GM19324 (cell line): ENCODE measurements around the gene UBIAD1.
A peak's percentile ranks its signal among the peaks of the same experiment; 100 is the strongest.
"Not testable (repeated sequence)": the region's sequence is repeated elsewhere in the genome, so short reads cannot be mapped to it uniquely, and the experiment has no call there.

Source experiments
- ATAC-seq: cut with Tn5 transposase; IDR thresholded peaks from one replicate; pipeline ENCODE4 v1.9.1; 2021; ENCODE audit warnings: mild to moderate bottlenecking, moderate library complexity; ENCODE audit not compliant: unreplicated experiment, low FRiP score

UBIAD1 gene, protein sequence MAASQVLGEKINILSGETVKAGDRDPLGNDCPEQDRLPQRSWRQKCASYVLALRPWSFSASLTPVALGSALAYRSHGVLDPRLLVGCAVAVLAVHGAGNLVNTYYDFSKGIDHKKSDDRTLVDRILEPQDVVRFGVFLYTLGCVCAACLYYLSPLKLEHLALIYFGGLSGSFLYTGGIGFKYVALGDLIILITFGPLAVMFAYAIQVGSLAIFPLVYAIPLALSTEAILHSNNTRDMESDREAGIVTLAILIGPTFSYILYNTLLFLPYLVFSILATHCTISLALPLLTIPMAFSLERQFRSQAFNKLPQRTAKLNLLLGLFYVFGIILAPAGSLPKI

DNA sequence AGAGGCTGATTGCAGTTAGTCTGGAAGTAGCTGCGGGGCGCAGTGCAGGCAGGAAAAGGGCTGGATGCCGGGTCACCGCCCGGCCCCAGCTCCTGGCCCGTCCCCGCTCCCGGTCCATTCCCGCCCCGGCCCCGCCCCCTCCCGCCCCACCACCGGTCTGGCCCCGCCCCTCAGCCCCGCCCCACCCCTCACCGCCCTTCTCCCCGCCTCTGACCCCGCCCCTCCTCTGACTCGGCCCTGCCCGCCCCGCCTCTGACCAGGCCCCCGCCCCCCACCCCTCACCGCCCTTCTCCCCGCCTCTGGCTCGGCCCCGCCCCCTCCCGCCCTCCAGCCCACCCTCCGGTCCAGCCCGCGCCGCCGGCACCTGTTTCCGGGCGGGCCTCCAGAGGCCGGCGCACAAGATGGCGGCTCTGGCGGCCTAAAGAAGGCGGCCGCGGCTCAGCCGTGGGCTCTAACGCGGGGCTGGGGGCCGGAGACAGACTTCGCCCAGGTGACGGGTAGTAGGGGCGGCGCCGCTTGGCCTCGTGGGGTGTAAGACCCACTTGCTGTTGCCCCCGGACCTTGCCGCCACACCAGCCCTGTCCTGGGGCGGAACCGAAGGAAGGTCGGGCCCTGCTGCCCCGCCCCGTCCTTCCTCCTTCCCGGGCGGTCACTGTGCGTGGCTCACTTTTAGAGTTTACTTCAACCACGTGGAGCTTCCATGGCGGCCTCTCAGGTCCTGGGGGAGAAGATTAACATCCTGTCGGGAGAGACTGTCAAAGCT is at the start of gene UBIAD1:
Gene UBIAD1, plus strand, starts transcription at position 367 of the 763 bp plus-strand sequence. Its CDS starts 334 bp downstream, at position 701.
- peak; percentile 89 for ATAC-seq

DNA sequence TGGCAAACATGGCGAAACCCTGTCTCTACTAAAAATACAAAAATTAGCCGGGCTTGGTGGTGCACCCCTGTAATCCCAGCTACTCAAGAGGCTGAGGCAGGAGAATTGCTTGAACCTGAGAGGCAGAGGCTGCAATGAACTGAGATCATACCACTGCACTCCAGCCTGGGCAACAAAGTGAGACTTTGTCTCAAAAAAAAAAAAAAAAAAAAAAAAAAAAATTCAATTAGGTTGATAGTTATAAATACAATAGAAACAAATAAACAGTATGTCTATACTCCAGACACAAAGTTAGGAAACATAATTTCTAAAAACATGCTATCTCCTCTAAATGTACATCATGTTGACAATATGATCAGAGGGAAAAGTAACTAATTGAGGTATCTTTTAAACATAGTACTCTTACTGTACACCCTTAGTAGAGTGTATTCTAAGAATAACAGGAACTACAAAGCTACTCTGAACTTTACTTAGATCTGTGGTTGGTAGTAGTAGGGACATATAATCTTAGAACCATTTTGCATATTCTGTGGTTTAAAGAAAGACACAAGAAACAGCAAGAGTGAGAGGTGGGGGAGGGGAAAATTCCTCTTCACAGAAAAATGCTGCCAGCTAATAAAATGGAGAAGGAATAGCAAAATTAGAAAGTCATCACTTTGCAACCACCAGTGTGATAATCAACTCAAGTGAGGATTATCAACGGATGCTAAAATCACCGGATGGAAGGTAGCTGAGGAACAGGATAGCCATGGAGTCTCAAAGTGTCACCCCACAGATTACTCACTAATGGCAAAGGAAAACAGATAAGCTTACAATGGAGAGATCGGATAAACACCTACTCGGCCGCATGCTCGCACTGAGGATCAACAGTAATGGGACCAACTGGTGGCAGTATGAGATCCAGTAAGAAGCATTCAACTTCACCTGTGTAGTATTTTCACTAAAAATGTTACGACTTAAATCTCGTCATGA is 45.6 kb upstream of the UBIAD1 start:
- no peak for ATAC-seq

DNA sequence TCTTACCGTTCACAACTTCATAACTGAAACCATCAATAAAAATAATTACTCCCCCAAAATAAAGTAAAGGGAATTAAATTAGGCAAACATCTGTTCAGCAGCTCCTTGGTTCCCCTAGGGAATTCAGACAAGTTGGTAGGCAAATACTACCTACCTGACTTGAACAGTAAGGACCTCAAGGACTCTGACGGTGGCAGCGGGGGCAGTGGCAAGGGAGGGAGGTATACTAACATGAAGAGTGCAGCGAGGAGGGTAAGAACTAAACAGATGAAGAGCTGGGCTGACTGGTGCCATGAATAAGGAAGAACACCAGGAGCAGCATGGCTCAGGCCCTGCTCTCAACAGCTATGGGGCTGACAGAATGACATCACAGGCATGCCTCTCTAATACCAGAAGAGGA is 43.8 kb upstream of the UBIAD1 start:
- no peak for ATAC-seq

DNA sequence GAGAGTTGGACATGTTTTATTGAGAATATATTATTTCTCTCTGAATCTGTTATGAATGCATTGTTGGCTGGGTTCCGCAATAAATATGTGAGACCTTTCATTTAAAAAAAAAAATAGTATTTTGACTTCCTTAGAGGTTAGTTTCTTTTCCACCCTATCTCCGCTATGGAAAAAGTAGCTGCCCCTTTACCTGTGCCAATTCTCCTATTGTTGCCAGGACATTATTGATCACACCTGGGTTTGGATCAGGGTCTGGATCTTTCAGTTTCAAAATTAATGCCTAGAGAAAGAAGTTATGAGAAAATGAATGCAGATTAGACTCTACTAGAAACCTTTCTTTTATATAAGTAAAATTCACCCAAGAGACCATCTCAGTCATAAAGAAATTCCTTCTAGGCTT is 39.8 kb upstream of the UBIAD1 start:
- no peak for ATAC-seq

DNA sequence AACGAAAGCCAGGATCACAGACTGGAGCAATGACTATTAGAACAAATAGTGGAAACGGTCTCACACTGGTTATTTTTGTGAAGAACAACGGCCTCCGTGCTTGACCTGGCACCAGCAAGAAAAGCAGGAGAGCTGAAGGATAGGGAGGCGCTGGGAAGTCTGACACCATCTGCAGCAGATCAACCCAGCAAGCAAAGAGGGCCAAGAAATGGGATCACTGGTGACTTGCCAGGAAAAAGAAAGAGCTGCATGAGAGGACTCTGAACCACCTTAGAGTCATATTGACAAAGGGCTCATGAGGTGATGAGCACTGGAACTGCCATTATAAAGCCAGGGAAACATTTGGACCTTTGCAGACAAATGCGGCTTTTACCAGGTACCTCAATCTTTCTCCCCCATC is 35.6 kb upstream of the UBIAD1 start:
- ATAC-seq, result no peak

DNA sequence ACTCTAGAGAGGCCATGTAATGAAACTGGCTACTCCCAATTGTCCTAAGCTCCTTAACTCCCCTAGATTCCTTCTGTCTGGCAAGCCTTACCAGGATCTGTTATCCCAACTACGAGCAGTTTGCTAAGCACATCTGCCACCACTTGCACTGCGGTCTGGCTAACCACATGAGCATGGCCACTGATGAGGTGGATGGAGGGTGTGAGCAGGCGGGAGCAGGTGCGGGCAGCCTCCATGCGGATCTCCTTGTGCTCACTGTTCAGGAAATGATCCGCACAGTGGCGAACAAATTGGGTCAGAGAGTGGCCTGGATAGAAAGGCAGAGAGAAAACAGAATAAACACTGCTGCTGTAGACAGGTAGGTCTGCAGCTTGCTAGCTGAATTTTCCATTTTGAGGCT is 34.7 kb upstream of the UBIAD1 start:
- no peak for ATAC-seq

DNA sequence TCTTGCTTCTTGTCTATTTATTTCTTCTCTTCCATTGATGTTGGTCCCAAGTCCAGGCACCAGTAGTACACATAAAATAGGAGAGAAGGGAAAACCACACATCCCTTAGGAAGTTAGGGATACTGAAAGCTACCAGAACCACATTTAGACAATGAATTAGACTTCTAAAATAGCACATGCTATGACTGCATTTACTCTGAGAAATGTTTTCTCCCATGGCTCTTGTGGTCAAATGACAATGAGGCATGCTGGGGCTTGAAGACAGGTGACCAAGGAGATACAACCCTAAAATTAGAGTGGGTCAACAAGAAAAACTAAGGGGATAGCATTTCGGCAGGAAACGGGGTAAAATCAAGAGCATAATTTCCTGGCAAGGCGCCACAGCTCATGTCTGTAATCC is 27.8 kb upstream of the UBIAD1 start:
- ATAC-seq, result no peak

DNA sequence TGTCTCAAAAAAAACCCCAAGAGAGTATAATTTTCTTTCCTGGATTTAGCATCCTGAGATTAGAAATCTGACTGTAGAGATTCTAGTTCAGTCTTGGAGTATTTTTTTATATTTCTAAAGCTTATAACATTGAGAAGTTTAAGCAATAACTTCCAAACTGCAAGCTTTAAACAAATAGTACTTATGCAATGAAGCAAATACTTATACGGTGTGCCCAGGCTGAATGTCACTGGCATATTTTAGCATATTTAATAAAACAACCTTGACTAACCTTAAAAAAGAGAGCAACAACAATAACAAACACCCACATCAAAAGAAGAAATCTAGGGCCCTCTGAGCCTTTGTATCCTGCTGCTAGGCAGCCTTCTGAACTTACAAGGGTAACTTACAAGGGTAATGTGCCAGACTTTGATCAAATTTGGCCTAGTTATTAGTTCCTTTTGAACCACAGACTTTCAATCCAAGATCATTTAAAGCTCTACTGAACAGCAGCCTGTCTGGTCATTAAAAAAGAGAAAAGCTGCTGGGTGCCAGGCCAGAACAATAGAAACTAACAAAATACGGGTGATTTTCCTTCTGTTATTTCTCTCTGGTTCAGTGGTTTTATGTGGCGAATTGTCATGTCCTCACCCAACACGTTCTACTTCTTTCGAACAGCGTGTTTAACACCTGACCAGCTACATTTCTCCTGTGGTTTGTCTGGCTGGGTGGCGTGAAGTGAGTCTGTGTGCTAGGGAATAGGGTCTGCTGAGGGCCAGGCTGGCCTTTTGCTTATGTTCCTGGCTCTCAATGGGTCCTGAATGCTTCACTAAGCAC is 26.9 kb upstream of the UBIAD1 start:
- no peak for ATAC-seq

DNA sequence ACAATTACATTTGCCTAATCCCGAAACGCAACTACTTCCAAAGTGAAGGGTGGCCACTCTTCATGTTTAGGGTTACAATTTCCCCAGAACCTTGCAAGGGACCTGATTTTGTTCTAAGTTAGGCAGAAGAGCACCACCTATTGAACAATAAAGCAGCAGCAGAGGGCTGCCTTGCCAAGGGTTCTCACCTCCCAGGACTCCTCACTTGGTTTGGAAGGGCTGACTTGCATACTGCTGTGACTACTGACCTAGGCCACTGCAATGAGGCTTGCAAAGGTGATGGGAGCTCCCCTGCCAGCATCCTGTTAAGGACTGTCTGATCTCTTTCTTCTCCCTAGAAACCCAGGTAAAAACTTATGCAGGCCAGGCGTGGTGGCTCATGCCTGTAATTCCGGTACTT is 24.8 kb upstream of the UBIAD1 start:
- no peak for ATAC-seq

DNA sequence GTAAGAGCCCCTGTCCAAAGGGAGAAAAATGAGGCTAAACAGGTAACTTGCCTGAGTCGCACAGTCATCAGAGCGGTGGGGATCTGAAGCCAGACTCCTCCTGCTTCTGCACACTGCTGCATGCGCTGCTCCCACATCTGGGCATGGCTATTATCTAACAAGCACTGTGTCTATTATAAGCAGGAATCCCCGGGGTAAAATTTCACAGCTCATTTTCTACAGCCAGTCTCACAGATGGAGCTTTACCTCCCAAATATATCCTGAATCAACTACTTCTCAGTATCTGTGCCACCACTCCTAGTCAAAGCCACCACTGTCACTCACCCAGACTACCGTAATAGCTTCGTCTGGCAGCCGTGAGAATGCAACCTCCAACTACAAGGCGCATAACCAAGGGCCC is 20.5 kb upstream of the UBIAD1 start:
- no peak for ATAC-seq

DNA sequence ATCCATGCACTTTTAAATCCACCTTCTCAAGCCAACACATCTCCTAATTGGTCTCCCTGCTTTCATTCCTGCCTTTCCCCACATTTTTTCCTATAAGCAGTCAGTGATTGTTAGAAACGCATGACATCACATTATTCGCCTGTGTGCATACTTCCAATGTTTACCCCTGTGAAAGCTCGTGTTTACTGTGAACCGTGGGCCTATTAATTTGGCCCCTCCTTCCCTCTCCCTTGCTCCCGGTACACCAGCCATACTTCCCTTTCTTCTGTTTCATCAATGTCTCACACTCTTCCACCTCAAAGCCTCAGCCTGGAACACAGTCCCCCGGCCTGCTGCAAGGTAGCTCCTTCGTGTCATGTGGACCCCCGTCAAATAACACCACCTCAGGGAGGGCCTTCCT is 19.8 kb upstream of the UBIAD1 start:
- no peak for ATAC-seq

DNA sequence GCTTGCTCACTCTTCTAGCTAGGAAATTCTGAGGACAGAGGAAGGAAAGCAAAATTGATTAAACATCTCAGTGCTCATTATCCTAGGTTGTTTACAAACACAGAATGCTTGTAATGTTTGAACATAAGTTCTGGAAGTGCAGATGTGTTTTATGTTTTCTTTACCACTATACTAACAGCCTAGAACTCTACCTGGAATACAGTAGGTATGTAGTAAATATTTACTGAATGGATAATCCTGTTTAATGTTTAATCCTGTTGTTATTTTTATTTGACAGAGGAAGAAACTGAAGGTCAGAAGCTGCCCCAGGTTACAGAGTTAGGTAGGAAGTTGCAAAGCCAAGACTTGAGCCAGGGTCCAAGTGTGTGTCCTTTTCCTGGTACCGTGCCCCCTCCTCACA is 16.7 kb upstream of the UBIAD1 start:
- ATAC-seq, result no peak

DNA sequence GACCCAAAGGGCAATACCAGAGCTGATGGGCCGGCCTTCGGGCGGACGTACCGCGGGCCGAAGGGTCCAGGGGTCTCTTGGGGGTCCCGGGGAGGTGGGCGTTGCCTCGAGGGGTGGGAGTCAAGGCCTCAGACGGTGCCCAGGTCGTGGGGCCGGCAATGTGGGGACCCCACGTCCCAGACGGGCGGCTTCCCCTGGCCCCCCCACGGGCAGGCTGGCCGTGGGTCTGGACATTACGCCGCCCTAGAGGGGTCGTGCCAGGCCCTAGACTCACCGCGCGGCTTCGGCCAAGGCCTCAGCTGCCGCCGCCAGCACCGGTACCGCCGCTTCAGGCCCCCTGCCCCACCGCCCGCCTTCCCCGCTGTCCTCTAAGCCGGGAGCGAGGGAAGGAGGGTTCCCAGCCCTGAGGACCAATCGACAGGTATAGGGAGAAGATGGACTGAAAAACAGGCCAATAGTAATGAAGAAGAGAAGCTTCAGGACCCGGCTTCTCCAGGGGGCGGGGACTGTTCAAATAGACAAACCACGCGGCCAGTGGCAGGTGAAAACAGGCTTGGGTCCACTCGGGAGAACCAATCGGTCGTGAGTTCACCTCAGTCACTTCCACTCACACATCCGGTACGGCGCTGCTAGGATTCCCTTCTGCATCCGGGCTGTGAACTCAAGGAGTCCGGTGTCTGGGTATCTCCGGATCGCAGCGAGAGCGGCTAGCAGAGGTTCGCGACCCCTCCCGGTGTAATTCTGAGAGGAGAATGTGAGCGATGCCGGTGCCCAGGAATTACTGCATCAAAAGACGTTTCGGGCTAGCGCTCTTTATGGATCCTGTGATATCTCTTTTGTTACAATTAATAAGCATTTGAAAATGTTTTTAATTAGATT is 10.6 kb upstream of the UBIAD1 start, which contains the start of gene MTOR:
Gene MTOR, minus strand, starts transcription at position 381 of the 879 bp plus-strand sequence. CDS start 3,142 bp downstream, outside the sequence.
- peak; percentile 95 for ATAC-seq

DNA sequence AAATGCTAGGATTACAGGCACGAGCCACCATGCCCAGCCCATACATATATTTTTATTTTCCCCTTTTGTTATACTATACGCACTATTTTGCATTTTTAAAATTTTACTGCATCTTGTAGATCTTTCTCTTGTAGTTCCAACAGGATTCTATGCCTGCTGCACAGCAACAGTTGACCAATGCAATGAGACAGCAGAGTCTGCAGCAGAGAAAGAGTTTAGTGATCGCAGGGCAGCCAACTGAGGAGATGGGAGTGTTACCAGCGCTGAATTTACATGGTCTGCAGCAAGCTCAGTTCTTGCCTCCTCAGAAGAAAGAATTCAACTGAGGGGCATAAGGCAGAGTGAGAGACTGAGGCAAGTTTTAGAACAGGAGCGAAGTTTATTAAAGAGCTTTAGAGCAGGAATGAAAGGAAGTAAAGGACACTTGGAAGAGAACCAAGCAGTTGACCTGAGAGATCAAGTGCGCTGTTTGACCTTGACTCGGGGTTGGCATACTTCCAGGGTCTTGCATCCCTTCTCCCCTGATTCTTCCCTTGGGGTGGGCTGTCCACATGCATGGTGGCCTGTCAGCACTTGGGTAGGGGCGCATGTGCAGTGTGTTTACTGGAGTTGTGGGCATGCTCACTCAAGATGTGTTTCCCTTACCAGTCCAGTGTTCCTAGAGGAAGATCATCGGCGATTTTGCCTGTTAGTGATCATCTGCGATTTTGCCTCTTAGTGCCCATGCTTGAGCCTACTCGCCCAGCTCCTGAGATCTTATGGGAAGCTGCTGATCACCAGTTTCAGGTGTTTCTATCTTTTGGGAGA is 6.5 kb upstream of the UBIAD1 start:
- no peak for ATAC-seq

DNA sequence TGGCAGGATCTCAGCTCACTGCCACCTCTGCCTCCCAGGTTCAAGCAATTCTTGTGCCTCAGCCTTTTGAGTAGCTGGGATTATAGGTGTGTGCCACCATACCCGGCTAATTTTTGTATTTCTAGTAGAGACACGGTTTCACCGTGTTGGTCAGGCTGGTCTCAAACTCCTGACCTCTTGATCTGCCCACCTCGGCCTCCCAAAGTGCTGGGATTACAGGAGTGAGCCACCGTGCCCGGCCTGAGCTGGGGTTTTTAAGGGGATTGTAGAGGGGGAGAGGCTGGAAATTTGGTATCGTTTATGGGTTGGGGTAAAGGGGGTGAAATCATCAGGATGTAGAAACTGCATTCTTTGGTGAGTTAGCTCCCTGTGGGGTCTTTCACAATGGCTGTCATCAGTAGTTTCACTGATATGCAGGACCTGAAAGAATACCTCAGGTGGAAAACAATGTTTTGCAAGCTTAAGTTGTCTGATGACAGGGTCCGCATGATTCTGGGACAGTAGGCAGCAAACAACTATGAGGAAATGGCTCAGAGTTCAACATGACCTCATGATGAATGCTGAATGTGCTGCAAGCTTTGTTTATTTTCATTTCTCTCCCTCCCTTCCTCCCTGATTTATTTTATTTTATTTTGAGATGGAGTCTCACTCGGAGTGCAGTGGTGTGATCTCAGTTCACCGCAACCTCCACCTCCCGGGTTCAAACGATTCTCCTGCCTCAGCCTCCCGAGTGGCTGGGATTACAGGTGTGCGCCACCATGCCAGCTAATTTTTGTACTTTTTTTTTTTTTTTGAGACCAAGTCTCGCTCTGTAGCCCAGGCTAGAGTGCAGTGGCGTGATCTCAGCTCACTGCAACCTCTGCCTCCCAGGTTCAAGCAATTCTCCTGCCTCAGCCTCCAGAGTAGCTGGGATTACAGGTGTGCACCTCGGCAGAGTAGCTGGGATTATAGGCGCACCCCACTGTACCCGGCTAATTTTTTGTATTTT is 5.4 kb upstream of the UBIAD1 start:
- ATAC-seq, result not testable (repeated sequence)

DNA sequence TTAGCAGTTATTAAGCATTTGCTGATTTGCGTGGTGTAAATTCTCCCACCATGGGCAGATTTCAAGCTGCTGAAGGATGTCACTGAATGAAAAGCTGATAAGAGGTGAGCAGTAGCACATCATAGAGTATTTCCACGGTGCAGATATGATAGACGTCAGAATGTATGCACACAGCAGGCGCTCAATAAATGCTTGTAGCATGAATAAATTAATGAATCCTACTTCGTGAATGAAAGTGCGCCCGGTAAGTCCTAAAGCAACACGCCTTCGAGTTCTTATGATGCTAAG is 510 bp upstream of the UBIAD1 start:
- ATAC-seq, result no peak

DNA sequence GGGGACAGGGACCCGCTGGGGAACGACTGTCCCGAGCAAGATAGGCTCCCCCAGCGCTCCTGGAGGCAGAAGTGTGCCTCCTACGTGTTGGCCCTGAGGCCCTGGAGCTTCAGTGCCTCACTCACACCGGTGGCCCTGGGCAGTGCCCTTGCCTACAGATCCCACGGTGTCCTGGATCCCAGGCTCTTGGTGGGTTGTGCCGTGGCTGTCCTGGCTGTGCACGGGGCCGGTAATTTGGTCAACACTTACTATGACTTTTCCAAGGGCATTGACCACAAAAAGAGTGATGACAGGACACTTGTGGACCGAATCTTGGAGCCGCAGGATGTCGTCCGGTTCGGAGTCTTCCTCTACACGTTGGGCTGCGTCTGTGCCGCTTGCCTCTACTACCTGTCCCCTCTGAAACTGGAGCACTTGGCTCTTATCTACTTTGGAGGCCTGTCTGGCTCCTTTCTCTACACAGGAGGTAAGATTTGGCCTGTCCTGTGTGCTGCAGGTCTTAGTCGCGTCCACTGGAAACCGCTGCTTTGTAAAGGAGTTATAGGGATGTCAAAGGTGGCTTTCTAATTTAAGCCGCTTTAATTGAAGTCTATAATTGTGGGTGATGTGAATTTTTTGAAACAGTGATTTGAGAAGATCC is 717 bp downstream of the UBIAD1 start:
- peak; percentile 27 for ATAC-seq
